ENCODE data around the gene SRPK1.

Gene SRPK1

GRCh38 chr6:35817515-35817914 is 103.4 kb downstream of the SRPK1 start:
- no peak for DNase-seq (ENCODE audit: low read depth, low spot score)

GRCh38 chr6:35811699-35811995 is 109.3 kb downstream of the SRPK1 start:
- no peak for DNase-seq (ENCODE audit: low read depth, low spot score)

- DNase-seq (ENCODE audit: low read depth, low spot score) = no peak
Observed at GRCh38 chr6:35810971-35811698, 109.8 kb downstream of the SRPK1 start.

GRCh38 chr6:35809809-35810208 is 111.1 kb downstream of the SRPK1 start:
- DNase-seq (ENCODE audit: low read depth, low spot score) = no peak

GRCh38 chr6:35808688-35809087 is 112.2 kb downstream of the SRPK1 start:
- no peak for DNase-seq (ENCODE audit: low read depth, low spot score)

GRCh38 chr6:35804996-35805736 is 115.7 kb downstream of the SRPK1 start, which contains the start of gene LHFPL5:
Gene LHFPL5 (plus strand): TSS chr6:35805352. CDS start chr6:35805671, 319 bp downstream.
- DNase-seq (ENCODE audit: low read depth, low spot score) = no peak

GRCh38 chr6:35801148-35801547 is 119.8 kb downstream of the SRPK1 start:
- no peak for DNase-seq (ENCODE audit: low read depth, low spot score)

GRCh38 chr6:35798706-35799105 is 122.2 kb downstream of the SRPK1 start:
- no peak for DNase-seq (ENCODE audit: low read depth, low spot score)

- no peak for DNase-seq (ENCODE audit: low read depth, low spot score)
Observed at GRCh38 chr6:35797837-35798526, 122.9 kb downstream of the SRPK1 start.

GRCh38 chr6:35796236-35796635 is 124.7 kb downstream of the SRPK1 start:
- DNase-seq (ENCODE audit: low read depth, low spot score) = no peak

- no peak for DNase-seq (ENCODE audit: low read depth, low spot score)
Observed at GRCh38 chr6:35795453-35796071, 125.3 kb downstream of the SRPK1 start.

GRCh38 chr6:35794536-35795452 is 126.1 kb downstream of the SRPK1 start:
- DNase-seq (ENCODE audit: low read depth, low spot score) = no peak

- no peak for DNase-seq (ENCODE audit: low read depth, low spot score)
Observed at GRCh38 chr6:35790683-35791082, 130.2 kb downstream of the SRPK1 start.

- no peak for DNase-seq (ENCODE audit: low read depth, low spot score)
Observed at GRCh38 chr6:35788423-35788982, 132.4 kb downstream of the SRPK1 start.

GRCh38 chr6:35787266-35788218 is 133.4 kb downstream of the SRPK1 start:
- DNase-seq (ENCODE audit: low read depth, low spot score) = no peak

GRCh38 chr6:35786810-35787209 is 134.1 kb downstream of the SRPK1 start:
- no peak for DNase-seq (ENCODE audit: low read depth, low spot score)

- DNase-seq (ENCODE audit: low read depth, low spot score) = no peak
Observed at GRCh38 chr6:35786272-35786671, 134.6 kb downstream of the SRPK1 start.

GRCh38 chr6:35784200-35784599 is 136.7 kb downstream of the SRPK1 start:
- DNase-seq (ENCODE audit: low read depth, low spot score) = no peak
